HCT116 (cell line): ENCODE results near the gene MAPK7. TPM values are rescaled to one million over a fixed set of nuclear protein-coding genes. Genes with fewer than 3 reads are reported as not detected.

ENCODE experiments used
- ATAC-seq: fragments of 200-7000 bp; cut with Tn5 transposase; 2 replicates; pipeline ENCODE4 v1.9.1; 2020; ENCODE audit warnings: mild to moderate bottlenecking, moderate library complexity
- BruUV-seq: library from RNA; stranded (reverse); fragments of 400-500 nt; replicated peaks from 2 replicates; lab custom pipeline; 2021; lab: Mats Ljungman, UMichigan
- CTCF ChIA-PET: fragments of 300-600 bp; sonication (Branson Sonifier 250); formaldehyde crosslinking; loops from one replicate; lab custom pipeline; 2021; ENCODE audit warnings: antibody characterized with exemption; lab: Charles Lee
- POLR2A ChIA-PET: fragments of 300-600, 350-600 bp; sonication (Branson Sonifier 250); formaldehyde crosslinking; loops from one replicate; lab custom pipeline; 2021; ENCODE audit warnings: antibody characterized with exemption; lab: Charles Lee
- RAD21 ChIA-PET, 2 experiments: fragments of 300-600 bp; sonication (Branson Sonifier 250); formaldehyde crosslinking; loops; one replicate each; lab custom pipeline; 2023; ENCODE audit warnings: low total read pairs in 2 of 2; ENCODE audit not compliant: uncharacterized antibody in 2 of 2, unreplicated experiment in 2 of 2, low non-redundant PET in 1 of 2; lab: Charles Lee
- DNase-seq: peaks from one replicate; pipeline ENCODE4 v3.0.0-alpha.2; 2010; ENCODE audit warnings: low read depth, low spot score
- H2AFZ ChIP-seq: fragments of 200-600 bp; shearing (Covaris generic), sonication (generic); 2 replicates; pipeline ENCODE4 v1.6.1; 2017; ENCODE audit warnings: low read depth, mixed run types, mixed read lengths, antibody characterized with exemption, low read length; ENCODE audit not compliant: poor library complexity, severe bottlenecking
- H3K27ac ChIP-seq: 2 replicates; pipeline ENCODE4 v1.5.1; 2012; ENCODE audit warnings: low read depth, low read length
- H3K27me3 ChIP-seq: fragments of 200-600 bp; sonication (generic); 2 replicates; pipeline ENCODE4 v1.6.1; 2016; ENCODE audit warnings: mixed run types, low read length, mixed read lengths; ENCODE audit not compliant: insufficient read depth
- H3K36me3 ChIP-seq, 2 experiments: fragments of 200-500 bp in 1 of 2; fragments of 200-600 bp in 1 of 2; sonication (Bioruptor generic) in 1 of 2; sonication (generic) in 1 of 2; 2 replicates each; pipeline versions ENCODE4 v1.5.1 to v1.6.1; 2014 to 2016; ENCODE audit warnings: low read length in 2 of 2, inconsistent platforms in 1 of 2, mixed read lengths in 1 of 2, mixed run types in 1 of 2; ENCODE audit not compliant: insufficient read depth in 2 of 2, control insufficient read depth in 1 of 2
- H3K4me1 ChIP-seq, 2 experiments: fragments of 200-600 bp in 1 of 2; sonication (generic) in 1 of 2; 2 replicates each; pipeline versions ENCODE4 v1.5.1 to v1.6.1; 2012 to 2017; ENCODE audit warnings: low read length in 2 of 2, inconsistent platforms in 1 of 2, mild to moderate bottlenecking in 1 of 2, mixed read lengths in 1 of 2, mixed run types in 1 of 2, moderate library complexity in 1 of 2; ENCODE audit not compliant: insufficient read depth in 2 of 2, control insufficient read depth in 1 of 2
- H3K4me2 ChIP-seq: fragments of 200-600 bp; sonication (generic); 2 replicates; pipeline ENCODE4 v1.6.1; 2017; ENCODE audit warnings: mixed run types, low read length, mixed read lengths
- H3K4me3 ChIP-seq, 2 experiments: fragments of 200-600 bp in 1 of 2; sonication (generic) in 1 of 2; replicated peaks in 1 of 2; 2 replicates each; pipeline ENCODE4 v1.5.1; 2011 to 2016; ENCODE audit warnings: low read length in 2 of 2, control low read depth in 1 of 2, low read depth in 1 of 2, mild to moderate bottlenecking in 1 of 2, mixed read lengths in 1 of 2, mixed run types in 1 of 2
- H3K79me2 ChIP-seq: fragments of 200-600 bp; sonication (generic); 2 replicates; pipeline ENCODE4 v1.6.1; 2017; ENCODE audit warnings: mild to moderate bottlenecking, mixed run types, low read length, moderate library complexity, mixed read lengths; ENCODE audit not compliant: insufficient read depth
- H3K9ac ChIP-seq: fragments of 200-600 bp; sonication (generic); 2 replicates; pipeline ENCODE4 v1.6.1; 2016; ENCODE audit warnings: low read length, mixed read lengths
- H3K9me2 ChIP-seq: fragments of 200-600 bp; sonication (generic), shearing (Covaris generic); 2 replicates; pipeline ENCODE4 v1.6.1; 2017; ENCODE audit warnings: mixed run types, mild to moderate bottlenecking, moderate library complexity; ENCODE audit not compliant: insufficient read depth
- H3K9me3 ChIP-seq, 2 experiments: fragments of 200-500 bp in 1 of 2; fragments of 200-600 bp in 1 of 2; sonication (Bioruptor generic) in 1 of 2; sonication (generic) in 1 of 2; 2 replicates each; pipeline ENCODE4 v1.6.1; 2014 to 2017; ENCODE audit warnings: low read length in 2 of 2, mixed read lengths in 2 of 2, inconsistent platforms in 1 of 2, low read depth in 1 of 2, mild to moderate bottlenecking in 1 of 2, mixed run types in 1 of 2, moderate library complexity in 1 of 2; ENCODE audit not compliant: control insufficient read depth in 1 of 2, insufficient read depth in 1 of 2
- H4K20me1 ChIP-seq: fragments of 200-600 bp; sonication (generic), shearing (Covaris generic); 2 replicates; pipeline ENCODE4 v1.6.1; 2017; ENCODE audit warnings: mixed run types, mild to moderate bottlenecking, moderate library complexity; ENCODE audit not compliant: insufficient read depth
- ATF3 ChIP-seq: IDR thresholded peaks from 2 replicates; pipeline ENCODE4 v1.6.1; 2012
- CEBPB ChIP-seq: IDR thresholded peaks from 2 replicates; pipeline ENCODE4 v1.6.1; 2012; ENCODE audit warnings: low read depth
- EGR1 ChIP-seq: IDR thresholded peaks from 2 replicates; pipeline ENCODE4 v1.6.1; 2012; ENCODE audit warnings: low read depth
- ELF1 ChIP-seq: IDR thresholded peaks from 2 replicates; pipeline ENCODE4 v1.6.1; 2012; ENCODE audit warnings: low read depth, borderline replicate concordance
- EZH2 ChIP-seq: fragments of 200-600 bp; sonication (generic); IDR thresholded peaks from 2 replicates; pipeline ENCODE4 v1.6.1; 2017; ENCODE audit warnings: antibody characterized with exemption, mixed run types
- EZH2phosphoT487 ChIP-seq: fragments of 200-600 bp; IDR thresholded peaks from 2 replicates; pipeline ENCODE4 v1.6.1; 2018; ENCODE audit warnings: antibody characterized with exemption, borderline replicate concordance
- FOSL1 ChIP-seq: IDR thresholded peaks from 2 replicates; pipeline ENCODE4 v1.6.1; 2012; ENCODE audit warnings: low read depth
- JUND ChIP-seq: IDR thresholded peaks from 2 replicates; pipeline ENCODE4 v1.6.1; 2012
- POLR2AphosphoS5 ChIP-seq: IDR thresholded peaks from 2 replicates; pipeline ENCODE4 v1.6.1; 2011; ENCODE audit warnings: mild to moderate bottlenecking, low read depth, low read length, moderate library complexity
- SP1 ChIP-seq: IDR thresholded peaks from 2 replicates; pipeline ENCODE4 v1.6.1; 2012; ENCODE audit warnings: low read depth
- SRF ChIP-seq: IDR thresholded peaks from 2 replicates; pipeline ENCODE4 v1.6.1; 2012; ENCODE audit warnings: low read depth
- YY1 ChIP-seq: IDR thresholded peaks from 2 replicates; pipeline ENCODE4 v1.6.1; 2011; ENCODE audit warnings: low read length, low read depth, moderate library complexity, mild to moderate bottlenecking; ENCODE audit not compliant: insufficient replicate concordance; ENCODE audit errors: extremely low read depth
- ZFX ChIP-seq: fragments of 450-650 bp; IDR thresholded peaks from 2 replicates; pipeline ENCODE4 v1.6.1; 2017
- ZNF274 ChIP-seq: fragments of 200-500 bp; sonication (Bioruptor generic); IDR thresholded peaks from 2 replicates; pipeline ENCODE4 v1.6.1; 2014; ENCODE audit warnings: mild to moderate bottlenecking, low read depth, low read length, inconsistent platforms
- intact Hi-C: fragments of 100-400 bp; cut with micrococcal nuclease; formaldehyde crosslinking; loops from 2 replicates; pipeline ENCODE4 v1.10.0; 2022
- total RNA-seq: library from RNA; stranded (reverse); gene quantifications from one replicate; pipeline ENCODE4 v1.2.1, GENCODE V29; 2021; ENCODE audit not compliant: unreplicated experiment
- TF ChIP-seq, protein P1 (sequence below): IDR thresholded peaks from 2 replicates; pipeline ENCODE4 v1.6.1; 2012; ENCODE audit warnings: low read depth
- TF ChIP-seq, protein P2 (sequence below), 3 experiments: fragments of 200-600 bp in 1 of 3; sonication (generic) in 1 of 3; IDR thresholded peaks in 2 of 3; conservative IDR thresholded peaks in 1 of 3; 2 replicates each; pipeline ENCODE4 v1.5.1; 2012 to 2017; ENCODE audit warnings: low read depth in 2 of 3, low read length in 2 of 3, antibody characterized with exemption in 1 of 3, borderline replicate concordance in 1 of 3, control low read depth in 1 of 3, mild to moderate bottlenecking in 1 of 3, mixed read lengths in 1 of 3, mixed run types in 1 of 3, moderate library complexity in 1 of 3; ENCODE audit not compliant: insufficient read depth in 1 of 3

Gene MAPK7
- total RNA-seq, 1 experiment from 2014 or later, result 15.3 TPM

DNA sequence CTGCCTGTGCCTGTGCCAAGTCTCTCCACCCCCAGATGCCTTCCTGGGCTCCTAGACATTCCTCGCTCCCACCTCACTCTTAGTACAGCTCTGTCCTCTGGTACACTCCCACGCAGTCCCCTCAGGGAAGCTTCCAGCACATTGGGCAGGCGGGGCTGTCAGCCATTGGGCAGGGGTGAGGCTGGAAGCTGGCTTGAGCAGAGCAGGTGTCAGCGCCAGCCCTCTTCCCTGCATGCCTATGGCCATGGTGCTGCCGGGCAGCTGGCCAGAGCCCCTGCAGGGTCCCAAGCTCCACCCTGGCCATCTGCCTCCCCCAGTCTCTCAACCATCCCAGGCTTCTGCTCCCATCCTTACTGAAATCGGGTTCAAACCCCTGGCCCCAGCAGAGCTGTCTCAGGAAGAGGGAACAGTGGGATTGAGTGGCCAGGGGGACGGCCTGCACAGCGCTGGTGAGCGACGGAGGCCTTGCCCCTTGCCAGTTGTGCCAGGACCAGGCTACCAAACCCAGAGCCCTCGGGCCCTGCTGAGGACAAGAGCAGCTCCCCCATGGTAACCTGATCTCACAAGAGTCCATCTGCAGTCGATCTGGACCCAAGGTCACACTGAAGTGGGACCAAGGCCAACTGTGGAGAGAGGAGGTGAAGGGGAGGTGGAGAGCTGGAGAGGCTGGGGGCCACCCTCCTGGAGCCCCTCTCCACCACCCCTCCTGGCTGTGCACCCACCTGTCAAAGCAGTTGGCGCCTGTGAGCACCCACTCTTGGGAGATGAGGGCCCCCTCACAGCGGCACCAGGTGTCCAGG, 13.4 kb upstream of the MAPK7 start:
- TF ChIP-seq EGR1, result no peak
- no peak for TF ChIP-seq ZFX
- no peak for TF ChIP-seq SRF
- no peak for TF ChIP-seq ELF1
- TF ChIP-seq ATF3, result no peak
- TF ChIP-seq, protein P1, sequence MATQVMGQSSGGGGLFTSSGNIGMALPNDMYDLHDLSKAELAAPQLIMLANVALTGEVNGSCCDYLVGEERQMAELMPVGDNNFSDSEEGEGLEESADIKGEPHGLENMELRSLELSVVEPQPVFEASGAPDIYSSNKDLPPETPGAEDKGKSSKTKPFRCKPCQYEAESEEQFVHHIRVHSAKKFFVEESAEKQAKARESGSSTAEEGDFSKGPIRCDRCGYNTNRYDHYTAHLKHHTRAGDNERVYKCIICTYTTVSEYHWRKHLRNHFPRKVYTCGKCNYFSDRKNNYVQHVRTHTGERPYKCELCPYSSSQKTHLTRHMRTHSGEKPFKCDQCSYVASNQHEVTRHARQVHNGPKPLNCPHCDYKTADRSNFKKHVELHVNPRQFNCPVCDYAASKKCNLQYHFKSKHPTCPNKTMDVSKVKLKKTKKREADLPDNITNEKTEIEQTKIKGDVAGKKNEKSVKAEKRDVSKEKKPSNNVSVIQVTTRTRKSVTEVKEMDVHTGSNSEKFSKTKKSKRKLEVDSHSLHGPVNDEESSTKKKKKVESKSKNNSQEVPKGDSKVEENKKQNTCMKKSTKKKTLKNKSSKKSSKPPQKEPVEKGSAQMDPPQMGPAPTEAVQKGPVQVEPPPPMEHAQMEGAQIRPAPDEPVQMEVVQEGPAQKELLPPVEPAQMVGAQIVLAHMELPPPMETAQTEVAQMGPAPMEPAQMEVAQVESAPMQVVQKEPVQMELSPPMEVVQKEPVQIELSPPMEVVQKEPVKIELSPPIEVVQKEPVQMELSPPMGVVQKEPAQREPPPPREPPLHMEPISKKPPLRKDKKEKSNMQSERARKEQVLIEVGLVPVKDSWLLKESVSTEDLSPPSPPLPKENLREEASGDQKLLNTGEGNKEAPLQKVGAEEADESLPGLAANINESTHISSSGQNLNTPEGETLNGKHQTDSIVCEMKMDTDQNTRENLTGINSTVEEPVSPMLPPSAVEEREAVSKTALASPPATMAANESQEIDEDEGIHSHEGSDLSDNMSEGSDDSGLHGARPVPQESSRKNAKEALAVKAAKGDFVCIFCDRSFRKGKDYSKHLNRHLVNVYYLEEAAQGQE, result no peak
- TF ChIP-seq EZH2phosphoT487, result no peak
- no peak for TF ChIP-seq ZNF274
- no peak for TF ChIP-seq CEBPB
- TF ChIP-seq JUND, result no peak
- TF ChIP-seq, protein P2, sequence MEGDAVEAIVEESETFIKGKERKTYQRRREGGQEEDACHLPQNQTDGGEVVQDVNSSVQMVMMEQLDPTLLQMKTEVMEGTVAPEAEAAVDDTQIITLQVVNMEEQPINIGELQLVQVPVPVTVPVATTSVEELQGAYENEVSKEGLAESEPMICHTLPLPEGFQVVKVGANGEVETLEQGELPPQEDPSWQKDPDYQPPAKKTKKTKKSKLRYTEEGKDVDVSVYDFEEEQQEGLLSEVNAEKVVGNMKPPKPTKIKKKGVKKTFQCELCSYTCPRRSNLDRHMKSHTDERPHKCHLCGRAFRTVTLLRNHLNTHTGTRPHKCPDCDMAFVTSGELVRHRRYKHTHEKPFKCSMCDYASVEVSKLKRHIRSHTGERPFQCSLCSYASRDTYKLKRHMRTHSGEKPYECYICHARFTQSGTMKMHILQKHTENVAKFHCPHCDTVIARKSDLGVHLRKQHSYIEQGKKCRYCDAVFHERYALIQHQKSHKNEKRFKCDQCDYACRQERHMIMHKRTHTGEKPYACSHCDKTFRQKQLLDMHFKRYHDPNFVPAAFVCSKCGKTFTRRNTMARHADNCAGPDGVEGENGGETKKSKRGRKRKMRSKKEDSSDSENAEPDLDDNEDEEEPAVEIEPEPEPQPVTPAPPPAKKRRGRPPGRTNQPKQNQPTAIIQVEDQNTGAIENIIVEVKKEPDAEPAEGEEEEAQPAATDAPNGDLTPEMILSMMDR (IDR thresholded peaks at IDR 0.05 in 2 of 3, conservative IDR thresholded peaks at IDR 0.05 in 1 of 3; ENCODE audit: borderline replicate concordance in 1 of 3, insufficient read depth in 1 of 3, low read depth in 2 of 3, low read length in 2 of 3), result no peak
- no peak for TF ChIP-seq SP1
- no peak for TF ChIP-seq YY1
- TF ChIP-seq POLR2AphosphoS5, result no peak
- no peak for TF ChIP-seq FOSL1
- TF ChIP-seq EZH2, result no peak
- H3K9me2 ChIP-seq, result no peaks in the 10 kb centered on the region
- H4K20me1 ChIP-seq, result no peaks in the 10 kb centered on the region
- H2AFZ ChIP-seq, result no peak overlapping the region
- no peaks in the 10 kb centered on the region for H3K9me3 ChIP-seq
- peaks cover 12 to 46% of the 10 kb centered on the region in 2 experiments for H3K4me1 ChIP-seq
- ATAC-seq (no peak), DNase-seq (no peak)
- no TSS peak for BruUV-seq
- CTCF ChIA-PET, result interaction anchor here (0.6 to 5.1 kb wide), 7 partner anchors 13 to 401 kb away, joined by 3 to 69 read pairs (median 4); partner anchors contain the start of gene MAPK7
- no peak overlapping the region for H3K9ac ChIP-seq
- POLR2A ChIA-PET, result interaction anchor here (0.8 to 1.0 kb wide), 2 partner anchors 13 to 113 kb away, joined by 3 to 5 read pairs; partner anchors contain the start of gene MAPK7
- no peaks in the 10 kb centered on the region for H3K27me3 ChIP-seq
- intact Hi-C loops, result loop anchor here (5.0 kb wide), 2 partner anchors 142 to 387 kb away; no protein-coding TSS in a partner anchor
- 0 out of 4 replicates have a peak, but pooled peaks cover 0 to 5% of the 10 kb centered on the region in 2 experiments for H3K36me3 ChIP-seq
- RAD21 ChIA-PET, result no interaction called here
- 0 out of 2 replicates have a peak, but pooled peaks cover 12% of the 10 kb centered on the region for H3K79me2 ChIP-seq
- H3K4me3 ChIP-seq, result no peak overlapping the region
- no peak overlapping the region for H3K4me2 ChIP-seq
- H3K27ac ChIP-seq, result no peak overlapping the region
